ENCODE data around the gene HOXC9.

The HOXC9 gene

GRCh38 chr12:54015018-54015931 is 15.3 kb downstream of the HOXC9 start:
- DNase-seq (ENCODE audit: low read depth): no peak

DNA sequence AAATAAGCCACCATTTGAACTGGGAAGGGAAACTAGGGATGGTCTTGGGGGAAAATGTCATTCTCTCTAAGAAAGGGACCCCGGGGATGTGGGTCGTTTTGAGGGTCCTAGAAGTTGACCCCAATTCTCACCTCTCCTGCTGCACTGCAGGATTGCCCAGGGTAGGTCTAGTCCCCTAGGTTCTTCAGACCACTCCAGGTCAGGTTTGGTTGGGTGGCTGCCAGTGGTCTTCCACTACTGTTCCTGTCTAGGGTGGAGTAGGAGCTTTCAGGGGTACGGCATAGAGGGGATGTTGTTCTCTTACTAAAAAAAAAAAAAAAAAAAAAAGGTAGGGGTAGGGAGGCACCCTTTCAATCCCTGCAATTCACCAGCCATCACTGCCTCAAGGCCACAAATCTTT is 16.1 kb downstream of the HOXC9 start:
- no peak for DNase-seq (ENCODE audit: low read depth)

DNA sequence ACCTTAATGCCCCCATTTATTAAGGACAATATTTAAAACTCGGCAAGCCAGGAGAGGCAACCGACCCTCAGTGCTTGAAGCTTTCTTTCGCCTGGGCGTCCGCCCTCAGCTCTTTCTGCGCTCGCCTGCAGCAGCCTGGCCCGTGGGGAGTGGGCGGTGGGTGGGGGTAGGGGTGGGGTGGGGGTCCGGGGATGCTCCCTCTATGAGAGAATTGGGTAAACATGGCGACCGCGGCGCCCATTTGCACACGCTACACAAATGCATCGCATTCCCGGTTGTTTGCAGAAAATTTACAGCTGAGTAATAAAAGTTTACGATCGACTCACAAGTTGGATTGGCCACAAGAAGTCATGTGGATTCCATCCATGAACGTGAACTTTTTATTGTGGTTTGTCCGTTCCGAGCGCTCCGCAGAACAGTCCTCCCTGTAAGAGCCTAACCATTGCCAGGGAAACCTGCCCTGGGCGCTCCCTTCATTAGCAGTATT is 16.6 kb downstream of the HOXC9 start:
- DNase-seq (ENCODE audit: low read depth): no peak

GRCh38 chr12:54017027-54017788 is 17.2 kb downstream of the HOXC9 start:
- no peak for DNase-seq (ENCODE audit: low read depth)

DNA sequence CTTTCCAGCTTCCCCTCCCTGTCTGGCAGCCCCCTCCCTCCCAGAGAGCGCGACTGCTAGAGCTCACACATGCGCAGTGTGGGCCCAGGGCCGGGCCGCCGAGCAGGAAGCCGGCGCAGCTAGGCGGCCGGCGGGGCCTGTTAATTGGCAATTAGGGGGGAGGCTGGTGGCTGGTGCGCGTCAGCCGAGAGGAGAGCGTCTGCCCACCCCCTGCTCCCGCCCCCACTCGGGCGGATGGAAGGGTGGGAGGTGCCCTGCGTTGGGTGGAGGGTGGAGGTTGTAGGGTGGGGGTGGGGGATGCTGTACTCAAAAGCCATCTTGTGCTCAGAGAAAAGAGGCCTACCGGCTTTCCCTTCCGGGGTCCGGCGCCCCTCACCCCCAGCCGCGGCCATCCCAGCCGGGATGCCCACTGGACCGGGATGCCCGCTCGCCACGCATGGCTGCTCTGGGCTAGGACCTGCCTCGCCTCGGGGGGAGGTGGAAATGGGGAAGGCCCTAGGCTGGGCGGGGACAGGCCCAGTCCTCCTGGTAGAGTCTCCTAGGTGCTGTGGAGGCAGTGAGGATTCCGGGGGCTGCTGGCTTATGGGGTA is 18.0 kb downstream of the HOXC9 start:
- DNase-seq (ENCODE audit: low read depth): peak; percentile 64

DNA sequence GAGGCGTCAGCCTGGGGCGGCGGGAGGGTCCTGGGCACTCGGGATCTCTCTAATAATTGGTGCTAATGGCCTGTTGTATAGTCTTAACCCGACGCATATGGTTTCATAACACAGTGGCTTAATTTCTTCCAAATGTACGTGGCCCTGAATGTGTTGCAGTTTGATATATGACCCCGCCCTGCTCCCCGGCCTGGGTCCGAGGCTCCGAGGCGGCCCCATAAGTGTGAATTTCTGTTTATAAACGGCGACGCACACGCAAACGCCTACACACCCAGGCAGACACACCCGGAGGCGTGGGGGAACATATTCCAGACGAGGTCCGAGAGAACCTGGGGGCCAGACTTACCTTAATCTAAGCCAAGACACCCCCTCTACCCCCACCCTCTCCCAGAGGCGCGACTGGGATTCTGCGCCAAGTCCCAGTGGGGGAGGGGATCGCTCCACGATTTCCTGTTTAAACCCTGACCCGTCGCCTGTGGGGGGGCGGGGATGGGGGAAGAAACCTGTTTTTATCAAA is 18.6 kb downstream of the HOXC9 start:
- DNase-seq (ENCODE audit: low read depth): no peak

DNA sequence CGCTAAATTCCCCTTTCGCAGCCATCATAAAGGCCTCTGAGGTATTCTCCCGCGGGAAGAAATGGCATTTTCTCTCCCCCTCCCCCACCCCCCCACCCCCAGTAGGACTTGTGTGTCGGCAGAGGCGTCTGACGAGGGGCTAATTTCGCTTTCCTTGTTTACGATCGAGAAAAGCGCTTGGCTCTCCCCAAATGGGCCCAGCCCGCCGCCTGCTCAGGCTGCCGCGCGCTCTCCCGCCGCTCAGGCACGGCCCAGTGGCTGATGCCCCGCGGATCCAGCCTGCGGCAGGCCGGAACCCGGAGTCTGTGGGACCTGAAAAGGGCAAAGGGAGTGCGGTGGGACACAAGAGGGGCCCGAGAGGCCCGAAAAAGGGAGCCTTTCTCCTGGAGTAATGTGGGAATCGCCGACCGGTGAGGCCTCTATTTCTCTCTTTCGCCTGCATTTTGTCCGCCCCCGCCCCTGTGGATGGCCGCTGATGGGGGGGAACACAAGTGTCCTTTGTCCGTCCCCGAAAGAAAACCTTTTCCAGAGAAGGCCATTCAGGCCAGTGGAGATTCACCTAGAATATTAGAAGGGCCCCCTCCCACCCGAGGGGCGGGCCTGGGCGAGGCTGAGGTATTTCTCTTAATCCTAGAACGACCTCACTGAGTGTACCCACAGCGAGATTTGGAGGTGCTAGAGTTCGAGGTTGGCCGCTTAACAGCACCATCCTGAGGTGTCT is 19.3 kb downstream of the HOXC9 start:
- no peak for DNase-seq (ENCODE audit: low read depth)

DNA sequence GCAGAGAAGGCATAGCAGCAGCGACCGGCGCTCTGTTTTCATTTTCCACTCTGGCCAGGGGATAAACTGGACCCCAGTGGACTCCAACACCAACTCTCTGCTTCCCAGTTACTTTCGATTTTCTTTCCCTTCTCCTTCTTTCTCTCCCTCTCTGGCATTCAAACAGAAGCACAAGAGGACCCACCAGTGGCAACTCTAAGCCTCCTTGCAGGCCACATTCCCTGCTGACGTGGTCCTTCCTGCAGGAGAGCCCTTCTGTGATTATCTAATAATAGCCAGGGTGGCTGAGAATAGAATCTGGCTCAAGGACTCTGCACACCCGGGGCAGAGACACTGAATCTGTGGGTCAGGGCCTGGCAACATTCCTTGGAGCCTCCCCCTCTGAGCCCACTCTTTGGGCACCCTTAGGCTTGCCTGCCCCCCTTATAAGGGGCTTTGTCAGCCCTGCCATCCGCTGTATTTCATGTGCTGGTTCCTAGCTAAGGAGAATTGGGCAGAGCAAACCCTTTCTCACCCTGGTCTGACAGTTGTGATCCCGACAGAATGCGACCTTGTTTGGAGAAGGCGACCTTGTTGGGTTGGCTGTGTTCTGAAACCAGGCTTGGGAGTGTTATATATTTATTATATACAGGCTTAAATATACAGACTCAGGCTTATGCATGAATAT is 20.1 kb downstream of the HOXC9 start:
- DNase-seq (ENCODE audit: low read depth): no peak

GRCh38 chr12:54020591-54021405 is 20.8 kb downstream of the HOXC9 start:
- DNase-seq (ENCODE audit: low read depth): no peak

- no peak for DNase-seq (ENCODE audit: low read depth)
Observed at GRCh38 chr12:54021432-54022013, 21.6 kb downstream of the HOXC9 start.

DNA sequence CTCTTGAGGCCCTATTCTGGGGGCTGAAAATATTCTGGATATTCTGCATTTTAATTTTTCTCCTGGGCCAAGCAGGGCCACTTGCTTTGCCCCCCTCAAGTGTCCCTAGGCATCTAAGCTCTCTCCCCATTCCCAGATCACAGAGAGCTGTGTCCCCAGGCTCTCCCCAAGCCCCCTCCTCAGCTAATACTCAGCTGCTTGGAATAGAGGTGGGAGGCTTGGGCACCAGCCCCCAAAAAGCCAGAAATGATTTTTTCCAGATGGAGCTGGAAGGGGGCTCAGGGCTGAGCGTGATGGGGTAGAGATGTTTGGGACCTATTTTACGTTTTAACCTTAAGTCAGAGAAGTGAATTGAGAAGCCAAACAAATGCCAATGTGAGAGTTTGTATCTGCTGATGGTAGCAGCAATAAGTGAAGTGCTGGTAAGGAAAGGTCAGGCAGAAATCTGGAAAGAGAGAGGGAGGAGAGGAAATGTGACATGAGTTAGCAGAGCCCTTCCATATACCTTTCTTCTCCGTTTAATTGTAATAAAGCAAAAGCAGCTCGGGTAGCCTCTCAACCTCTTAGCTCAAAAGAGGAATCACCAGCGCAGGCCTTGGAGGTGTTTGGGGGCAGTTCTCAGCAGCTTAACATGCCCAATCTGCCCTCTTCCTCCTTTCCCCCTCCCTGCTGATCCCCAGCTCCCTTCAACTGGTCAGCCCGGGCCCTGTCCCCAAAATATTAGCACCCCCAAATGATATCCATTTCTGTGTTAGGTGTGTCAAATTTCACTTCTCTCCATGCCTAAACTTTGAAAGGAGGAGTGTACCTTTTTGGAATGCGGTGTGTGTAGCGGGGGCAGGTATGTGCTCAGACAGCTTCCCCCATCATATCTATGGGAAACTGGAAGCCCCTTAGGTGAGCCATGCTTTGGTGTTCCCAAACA is 23.3 kb downstream of the HOXC9 start:
- no peak for DNase-seq (ENCODE audit: low read depth)

GRCh38 chr12:54024127-54024526 is 24.2 kb downstream of the HOXC9 start:
- DNase-seq (ENCODE audit: low read depth): no peak

- DNase-seq (ENCODE audit: low read depth): no peak
Observed at GRCh38 chr12:54024581-54025305, 24.8 kb downstream of the HOXC9 start.

DNA sequence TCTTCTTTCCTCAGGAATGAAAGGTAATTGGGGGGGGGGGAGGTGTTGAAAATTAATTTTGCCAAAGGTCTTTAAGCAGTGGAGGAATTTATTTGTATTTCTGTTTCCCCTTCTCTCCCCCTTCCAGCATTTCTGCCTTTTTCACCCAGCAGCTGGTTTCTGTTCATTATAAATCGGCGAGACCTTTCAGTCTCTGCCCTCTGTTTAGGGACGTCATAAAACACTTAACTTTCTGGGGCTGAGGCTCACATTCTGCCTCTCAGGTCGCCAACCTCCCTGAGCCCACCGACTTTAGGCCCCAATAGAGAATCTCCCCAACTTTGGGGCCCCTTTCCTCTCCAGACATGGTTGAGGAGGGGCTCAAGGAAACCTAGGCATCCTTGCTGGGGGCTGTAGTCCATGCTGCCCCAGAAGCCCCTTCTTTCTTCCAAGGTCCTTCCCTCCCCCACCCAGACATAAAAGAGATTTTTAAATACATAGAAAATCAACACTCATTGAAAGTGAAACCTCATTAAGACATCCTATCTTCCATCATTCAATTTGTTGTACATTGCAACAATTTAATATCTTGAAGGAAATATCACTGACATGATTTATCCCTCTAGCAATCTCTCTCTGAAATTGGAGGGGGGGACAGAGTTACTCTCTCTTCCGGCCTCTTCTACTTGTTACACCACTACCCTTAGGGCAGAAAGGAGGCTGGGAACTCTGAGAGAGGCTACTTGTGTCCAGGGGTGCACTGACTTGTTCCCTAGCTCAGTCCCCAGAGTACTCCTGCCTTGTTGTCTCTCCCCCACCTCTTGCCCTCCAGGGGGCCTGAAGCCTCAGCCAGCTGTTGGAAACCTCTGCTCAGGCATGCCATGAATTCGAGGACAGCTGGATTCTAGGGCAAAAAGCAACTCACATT is 25.8 kb downstream of the HOXC9 start:
- DNase-seq (ENCODE audit: low read depth): no peak

DNA sequence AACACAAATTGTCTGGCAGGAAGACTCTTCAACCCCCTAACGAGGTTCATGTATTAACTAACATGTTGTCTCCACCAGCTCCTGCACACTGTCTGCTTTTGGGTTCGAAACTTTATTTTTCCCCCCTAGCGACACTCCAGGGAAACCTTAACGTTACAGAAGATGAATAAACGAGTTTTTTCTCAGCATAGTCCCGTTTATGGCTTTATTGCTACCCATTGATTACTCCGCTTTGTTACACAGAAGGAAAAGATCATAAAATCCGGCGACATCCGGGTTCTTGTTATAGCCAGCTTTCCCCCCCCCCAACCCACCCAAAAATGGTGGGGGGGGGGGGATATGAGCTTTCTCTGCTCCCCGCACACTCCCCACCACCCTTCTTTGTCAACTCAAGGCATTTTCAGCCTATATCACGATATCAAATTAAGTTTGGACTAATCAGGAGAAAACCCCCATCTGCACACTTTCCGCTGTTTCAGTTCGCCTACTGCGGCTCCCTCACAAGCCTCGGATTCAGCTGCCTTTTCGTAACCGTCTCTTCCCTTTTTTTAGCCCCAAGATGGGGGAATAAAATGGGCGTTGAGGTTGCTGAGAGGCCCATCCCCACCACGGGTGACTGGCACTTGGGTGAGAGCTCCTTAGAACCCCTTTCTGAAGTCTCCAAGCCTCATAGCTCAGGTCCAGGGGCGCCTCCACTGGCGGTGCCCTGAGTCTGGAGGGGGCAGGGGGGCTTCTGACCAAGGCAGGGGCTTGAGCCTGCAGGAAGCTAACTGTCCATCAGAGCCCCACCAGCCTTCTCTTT is 26.9 kb downstream of the HOXC9 start:
- DNase-seq (ENCODE audit: low read depth): no peak

DNA sequence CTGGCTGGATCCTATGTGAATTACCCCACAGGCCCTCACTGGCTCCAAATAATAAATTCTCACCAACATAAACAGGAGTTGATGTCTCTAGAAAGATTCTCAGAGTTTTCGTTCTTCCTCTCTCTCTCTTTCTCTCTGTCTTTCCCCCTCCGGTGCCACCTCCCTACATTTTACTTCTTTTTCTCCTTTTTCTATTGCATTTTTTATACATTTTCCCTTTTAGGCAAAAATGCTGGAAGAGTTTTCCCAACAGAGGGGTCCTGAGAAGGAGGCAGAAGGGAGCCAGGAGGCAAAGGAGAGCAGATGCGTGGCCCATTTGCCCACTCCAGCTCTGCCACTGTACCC is 27.5 kb downstream of the HOXC9 start:
- no peak for DNase-seq (ENCODE audit: low read depth)
